GM12878 (cell line): Measurements from ENCODE around the gene TBXT. TPM values are rescaled to one million over a fixed set of nuclear protein-coding genes. Genes with fewer than 3 reads are reported as not detected.

Experiments
- ATAC-seq: fragments of 200-7000 bp; cut with Tn5 transposase; 3 replicates; pipeline ENCODE4 v1.9.1; 2020; ENCODE audit warnings: mild to moderate bottlenecking, moderate library complexity
- BruUV-seq: library from RNA; stranded (reverse); fragments of 400-500 nt; replicated peaks from 2 replicates; lab custom pipeline; 2021; lab: Mats Ljungman, UMichigan
- CTCF ChIA-PET: fragments of 300-600 bp; sonication (Branson Sonifier 250); formaldehyde crosslinking; extraction: SDS; loops from one replicate; lab custom pipeline; 2021; ENCODE audit warnings: inconsistent platforms; lab: Yijun Ruan, JAX
- POLR2A ChIA-PET: fragments of 350-600 bp; formaldehyde crosslinking; extraction: SDS; loops from one replicate; lab custom pipeline; 2021; ENCODE audit warnings: inconsistent platforms; lab: Charles Lee
- RAD21 ChIA-PET: fragments of 300-600 bp; sonication (Branson Sonifier 250); formaldehyde crosslinking; loops from one replicate; lab custom pipeline; 2023; ENCODE audit warnings: antibody characterized with exemption; ENCODE audit not compliant: unreplicated experiment; lab: Charles Lee
- SMC1A ChIA-PET: fragments of 300-600 bp; sonication (Branson Sonifier 250); formaldehyde crosslinking; loops from one replicate; lab custom pipeline; 2023; ENCODE audit not compliant: unreplicated experiment, uncharacterized antibody; lab: Charles Lee
- DNase-seq: peaks from one replicate; pipeline ENCODE4 v3.0.0-alpha.2; 2011; ENCODE audit warnings: low read depth, low spot score
- FAIRE-seq: peaks from 3 replicates; lab custom pipeline; 2011; peaks lifted over from hg19 to GRCh38; lab: Jason Lieb, UNC
- H2AFZ ChIP-seq: 2 replicates; pipeline ENCODE4 v1.6.0; 2011; ENCODE audit warnings: low read depth, low read length, control low read depth; ENCODE audit not compliant: control insufficient read depth
- H3K27ac ChIP-seq: 2 replicates; pipeline ENCODE4 v1.5.1; 2011; ENCODE audit warnings: control low read depth; ENCODE audit not compliant: control insufficient read depth, insufficient read depth
- H3K27me3 ChIP-seq, 2 experiments: replicated peaks in 1 of 2; 2 replicates each; pipeline versions ENCODE4 v1.6.0 to v1.6.1; 2011; ENCODE audit warnings: low read length in 1 of 2; ENCODE audit not compliant: control insufficient read depth in 2 of 2, insufficient read depth in 2 of 2
- H3K36me3 ChIP-seq, 2 experiments: 2 replicates each; pipeline ENCODE4 v1.5.1; 2011; ENCODE audit warnings: low read length in 1 of 2; ENCODE audit not compliant: control insufficient read depth in 2 of 2, insufficient read depth in 2 of 2
- H3K4me1 ChIP-seq: 2 replicates; pipeline ENCODE4 v1.6.1; 2011; ENCODE audit warnings: mild to moderate bottlenecking, low read length, moderate library complexity, mixed read lengths; ENCODE audit not compliant: control insufficient read depth, insufficient read depth
- H3K4me2 ChIP-seq: 2 replicates; pipeline ENCODE4 v1.6.0; 2011; ENCODE audit warnings: control low read depth; ENCODE audit not compliant: control insufficient read depth, insufficient read depth
- H3K4me3 ChIP-seq: fragments of 200-600 bp; sonication (generic); 2 replicates; pipeline ENCODE4 v1.5.1; 2016
- H3K79me2 ChIP-seq: 2 replicates; pipeline ENCODE4 v1.6.0; 2011; ENCODE audit warnings: low read length; ENCODE audit not compliant: control insufficient read depth, insufficient read depth
- H3K9ac ChIP-seq: 2 replicates; pipeline ENCODE4 v1.8.0; 2011; ENCODE audit warnings: low read length, control low read depth, mixed read lengths; ENCODE audit not compliant: control insufficient read depth, insufficient read depth
- H3K9me3 ChIP-seq: replicated peaks from 3 replicates; pipeline ENCODE4 v1.5.1; 2011; ENCODE audit warnings: mild to moderate bottlenecking, low read length; ENCODE audit not compliant: control insufficient read depth, insufficient read depth
- H4K20me1 ChIP-seq: 2 replicates; pipeline ENCODE4 v1.6.0; 2011; ENCODE audit not compliant: control insufficient read depth, insufficient read depth
- SPI1 ChIP-seq: IDR thresholded peaks from 2 replicates; pipeline ENCODE4 v1.6.1; 2011; ENCODE audit warnings: low read depth, mild to moderate bottlenecking, low read length, moderate library complexity, borderline replicate concordance; ENCODE audit not compliant: insufficient read depth
- WGBS: methylation state at CpG from one replicate; pipeline ENCODE4 v1.1.6; 2016; ENCODE audit warnings: low lambda C conversion rate; ENCODE audit not compliant: insufficient replicate concordance, insufficient coverage; ENCODE audit errors: missing lambda C conversion rate; 5-methylcytosine and 5-hydroxymethylcytosine counted together
- in situ Hi-C: fragments of 300-500 bp; cut with MboI; formaldehyde crosslinking; loops from 9 replicates; pipeline ENCODE4 v1.14.3; 2018; ENCODE audit warnings: mixed read lengths
- intact Hi-C: fragments of 100-400 bp; cut with micrococcal nuclease; formaldehyde crosslinking; loops from one replicate; pipeline ENCODE4 v1.14.2; 2022; ENCODE audit not compliant: unreplicated experiment
- polyA plus RNA-seq, 11 experiments: library from polyadenylated mRNA; depleted of rRNA in 4 of 11; unstranded in 6 of 11; stranded (reverse) in 5 of 11; fragments of >200 nt; fragmentation: Nextera tagmentation in 4 of 11; fragmentation: Illumina TruSeq in 1 of 11; extraction: Ambion mirVana in 4 of 11; extraction: Trizol in 1 of 11; gene quantifications; 1 replicate in 1 of 11; 2 replicates in 10 of 11; pipeline versions ENCODE4 v1.2.1 to v1.2.3, GENCODE V29; 2011 to 2016; ENCODE audit warnings: inconsistent platforms in 2 of 11, missing spikeins in 2 of 11, low read depth in 1 of 11
- total RNA-seq, 4 experiments: library from RNA; depleted of rRNA in 3 of 4; stranded (reverse); fragments of >200 nt in 3 of 4; fragmentation: Illumina TruSeq in 1 of 4; extraction: Trizol in 1 of 4; gene quantifications; 2 replicates each; pipeline versions ENCODE4 v1.2.1 to v1.2.3, GENCODE V29; 2013 to 2021
- TF ChIP-seq, protein P1 (sequence below): IDR thresholded peaks from 2 replicates; pipeline ENCODE4 v1.6.1; 2012; ENCODE audit warnings: improper control_type of control experiment, low read depth, low read length; ENCODE audit not compliant: insufficient replicate concordance

TBXT gene
- total and polyA plus RNA-seq, 10 of the 15 experiments (the other 5 are each of a cell fraction or from before 2014, with no cell fraction given), result 0.06 to 2.5 TPM; not detected in 8

DNA sequence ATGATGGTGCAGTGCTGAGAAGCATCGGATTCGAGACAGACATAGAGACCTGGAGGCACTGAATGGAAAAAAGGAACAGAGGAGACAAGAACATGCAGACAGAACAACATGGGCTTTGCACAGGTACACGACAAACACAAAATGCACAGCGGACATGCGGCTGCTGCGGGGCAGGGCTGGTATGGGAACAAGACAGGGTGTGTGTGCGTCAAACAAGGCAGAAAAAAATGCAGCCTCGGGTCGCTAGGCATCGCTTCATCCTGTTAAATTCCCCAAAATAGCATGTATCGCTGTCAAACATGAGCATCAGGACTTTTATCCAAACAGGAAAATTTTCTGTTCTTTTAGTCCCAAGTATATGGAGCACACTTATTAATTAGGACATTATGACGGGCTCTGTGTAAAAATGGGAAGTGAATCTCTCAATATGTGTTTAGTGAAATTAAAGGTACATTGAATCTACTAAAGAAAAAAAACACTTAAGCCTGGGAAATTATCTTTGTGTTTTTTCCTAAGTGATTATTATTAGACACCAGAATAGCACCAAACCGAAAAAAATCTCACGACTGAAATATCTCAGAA lies 36.1 kb upstream of the TBXT start:
- no peak overlapping the region for H3K9ac ChIP-seq
- ATAC-seq, result no peak
- BruUV-seq, result no TSS peak
- ChIA-PET SMC1A (interaction anchor here (0.6 kb wide), 1 partner anchor 47 kb away, joined by 3 read pairs; no protein-coding TSS in a partner anchor), CTCF (no interaction called here), RAD21 (no interaction called here), POLR2A (no interaction called here)
- no peaks in the 10 kb centered on the region for H3K27me3 ChIP-seq
- H4K20me1 ChIP-seq, result no peaks in the 10 kb centered on the region
- in situ Hi-C loops, result no loop called here
- H3K4me1 ChIP-seq, result peaks cover 25% of the 10 kb centered on the region
- H3K27ac ChIP-seq, result no peak overlapping the region
- H3K9me3 ChIP-seq, result no peaks in the 10 kb centered on the region; the same call in 2 of the 3 replicates
- WGBS, result 55% methylated on average over 14 of the region's 14 CpGs
- FAIRE-seq, result no peak
- H3K36me3 ChIP-seq, result no peaks in the 10 kb centered on the region
- no peak overlapping the region; the same call in 1 of the 2 replicates for H3K4me2 ChIP-seq
- no peak overlapping the region for H2AFZ ChIP-seq
- peak; percentile 49; the same call in 1 of the 2 replicates for TF ChIP-seq SPI1
- TF ChIP-seq, protein P1, sequence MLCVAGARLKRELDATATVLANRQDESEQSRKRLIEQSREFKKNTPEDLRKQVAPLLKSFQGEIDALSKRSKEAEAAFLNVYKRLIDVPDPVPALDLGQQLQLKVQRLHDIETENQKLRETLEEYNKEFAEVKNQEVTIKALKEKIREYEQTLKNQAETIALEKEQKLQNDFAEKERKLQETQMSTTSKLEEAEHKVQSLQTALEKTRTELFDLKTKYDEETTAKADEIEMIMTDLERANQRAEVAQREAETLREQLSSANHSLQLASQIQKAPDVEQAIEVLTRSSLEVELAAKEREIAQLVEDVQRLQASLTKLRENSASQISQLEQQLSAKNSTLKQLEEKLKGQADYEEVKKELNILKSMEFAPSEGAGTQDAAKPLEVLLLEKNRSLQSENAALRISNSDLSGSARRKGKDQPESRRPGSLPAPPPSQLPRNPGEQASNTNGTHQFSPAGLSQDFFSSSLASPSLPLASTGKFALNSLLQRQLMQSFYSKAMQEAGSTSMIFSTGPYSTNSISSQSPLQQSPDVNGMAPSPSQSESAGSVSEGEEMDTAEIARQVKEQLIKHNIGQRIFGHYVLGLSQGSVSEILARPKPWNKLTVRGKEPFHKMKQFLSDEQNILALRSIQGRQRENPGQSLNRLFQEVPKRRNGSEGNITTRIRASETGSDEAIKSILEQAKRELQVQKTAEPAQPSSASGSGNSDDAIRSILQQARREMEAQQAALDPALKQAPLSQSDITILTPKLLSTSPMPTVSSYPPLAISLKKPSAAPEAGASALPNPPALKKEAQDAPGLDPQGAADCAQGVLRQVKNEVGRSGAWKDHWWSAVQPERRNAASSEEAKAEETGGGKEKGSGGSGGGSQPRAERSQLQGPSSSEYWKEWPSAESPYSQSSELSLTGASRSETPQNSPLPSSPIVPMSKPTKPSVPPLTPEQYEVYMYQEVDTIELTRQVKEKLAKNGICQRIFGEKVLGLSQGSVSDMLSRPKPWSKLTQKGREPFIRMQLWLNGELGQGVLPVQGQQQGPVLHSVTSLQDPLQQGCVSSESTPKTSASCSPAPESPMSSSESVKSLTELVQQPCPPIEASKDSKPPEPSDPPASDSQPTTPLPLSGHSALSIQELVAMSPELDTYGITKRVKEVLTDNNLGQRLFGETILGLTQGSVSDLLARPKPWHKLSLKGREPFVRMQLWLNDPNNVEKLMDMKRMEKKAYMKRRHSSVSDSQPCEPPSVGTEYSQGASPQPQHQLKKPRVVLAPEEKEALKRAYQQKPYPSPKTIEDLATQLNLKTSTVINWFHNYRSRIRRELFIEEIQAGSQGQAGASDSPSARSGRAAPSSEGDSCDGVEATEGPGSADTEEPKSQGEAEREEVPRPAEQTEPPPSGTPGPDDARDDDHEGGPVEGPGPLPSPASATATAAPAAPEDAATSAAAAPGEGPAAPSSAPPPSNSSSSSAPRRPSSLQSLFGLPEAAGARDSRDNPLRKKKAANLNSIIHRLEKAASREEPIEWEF, result no peak
- intact Hi-C loops, result no loop called here
- no peak overlapping the region for H3K4me3 ChIP-seq
- H3K79me2 ChIP-seq, result no peaks in the 10 kb centered on the region
- DNase-seq, result no peak
